Neural cell (in vitro differentiated cells): ENCODE data around the gene INO80C. TPM values are rescaled to one million over a fixed set of nuclear protein-coding genes. Genes with fewer than 3 reads are reported as not detected.

Source experiments
- H2AFZ ChIP-seq: fragments of 200-600, 300-800 bp; sonication (generic), shearing (Covaris generic); 2 replicates; pipeline ENCODE4 v1.6.0; 2014; ENCODE audit warnings: low read depth, mild to moderate bottlenecking, antibody characterized with exemption, low read length, moderate library complexity
- H3F3A ChIP-seq: fragments of 200-600 bp; shearing (Covaris generic); 2 replicates; pipeline ENCODE4 v1.6.1; 2016; ENCODE audit warnings: mild to moderate bottlenecking, moderate library complexity, mixed read lengths, antibody characterized with exemption, low read length; ENCODE audit not compliant: insufficient read depth, poor library complexity, severe bottlenecking
- H3K27ac ChIP-seq: fragments of 200-600, 300-800 bp; sonication (generic), shearing (Covaris generic); 2 replicates; pipeline ENCODE4 v1.5.1; 2014; ENCODE audit warnings: mild to moderate bottlenecking, low read length, moderate library complexity
- H3K27me3 ChIP-seq: fragments of 300-800, 200-600 bp; sonication (generic), shearing (Covaris generic); 2 replicates; pipeline ENCODE4 v1.6.0; 2014; ENCODE audit warnings: mild to moderate bottlenecking, low read depth, low read length, moderate library complexity; ENCODE audit not compliant: insufficient read depth
- H3K36me3 ChIP-seq: fragments of 300-800, 200-600 bp; sonication (generic), shearing (Covaris generic); 2 replicates; pipeline ENCODE4 v1.5.1; 2014; ENCODE audit warnings: mild to moderate bottlenecking, antibody characterized with exemption, low read length, moderate library complexity; ENCODE audit not compliant: insufficient read depth
- H3K4me2 ChIP-seq: fragments of 300-800, 200-600 bp; sonication (generic), shearing (Covaris generic); 2 replicates; pipeline ENCODE4 v1.6.0; 2014; ENCODE audit warnings: mild to moderate bottlenecking, low read length
- H3K4me3 ChIP-seq: fragments of 300-800, 200-600 bp; sonication (generic), shearing (Covaris generic); 2 replicates; pipeline ENCODE4 v1.5.1; 2014; ENCODE audit warnings: mild to moderate bottlenecking, low read length, moderate library complexity
- H3K79me2 ChIP-seq: fragments of 200-600 bp; shearing (Covaris generic); replicated peaks from 2 replicates; pipeline ENCODE4 v1.6.0; 2014; ENCODE audit warnings: mild to moderate bottlenecking, low read length, moderate library complexity; ENCODE audit not compliant: insufficient read depth
- H3K9ac ChIP-seq: fragments of 300-800, 200-600 bp; sonication (generic), shearing (Covaris generic); 2 replicates; pipeline ENCODE4 v1.6.1; 2016; ENCODE audit warnings: mild to moderate bottlenecking, low read length, mixed read lengths
- H3K9me2 ChIP-seq: fragments of 200-600 bp; shearing (Covaris generic); 2 replicates; pipeline ENCODE4 v1.6.1; 2016; ENCODE audit warnings: mild to moderate bottlenecking, low read length, mixed read lengths; ENCODE audit not compliant: insufficient read depth
- H3K9me3 ChIP-seq: fragments of 200-600, 300-800 bp; sonication (generic), shearing (Covaris generic); 2 replicates; pipeline ENCODE4 v1.6.1; 2016; ENCODE audit warnings: mild to moderate bottlenecking, mixed run types, low read length, moderate library complexity, mixed read lengths
- H4K20me1 ChIP-seq: fragments of 200-600 bp; shearing (Covaris generic); 2 replicates; pipeline ENCODE4 v1.6.1; 2016; ENCODE audit warnings: mild to moderate bottlenecking, mixed run types; ENCODE audit not compliant: insufficient read depth
- CTCF ChIP-seq: fragments of 450-650 bp; IDR thresholded peaks from 2 replicates; pipeline ENCODE4 v1.5.1; 2014; ENCODE audit warnings: antibody characterized with exemption, mild to moderate bottlenecking, moderate library complexity; ENCODE audit not compliant: poor library complexity, severe bottlenecking
- EP300 ChIP-seq: fragments of 450-650 bp; conservative IDR thresholded peaks from 2 replicates; pipeline ENCODE4 v1.6.1; 2014; ENCODE audit warnings: antibody characterized with exemption, mild to moderate bottlenecking, moderate library complexity; ENCODE audit not compliant: poor library complexity, severe bottlenecking
- EZH2 ChIP-seq: fragments of 200-600, 300-800 bp; shearing (Covaris generic), sonication (generic); IDR thresholded peaks from 2 replicates; pipeline ENCODE4 v1.6.1; 2014; ENCODE audit warnings: antibody characterized with exemption, low read length, borderline replicate concordance, mild to moderate bottlenecking; ENCODE audit not compliant: insufficient read depth, poor library complexity, severe bottlenecking
- MXI1 ChIP-seq: fragments of 450-650 bp; conservative IDR thresholded peaks from 2 replicates; pipeline ENCODE4 v1.6.1; 2014; ENCODE audit warnings: antibody characterized with exemption, mild to moderate bottlenecking; ENCODE audit not compliant: poor library complexity, severe bottlenecking
- POLR2AphosphoS5 ChIP-seq: IDR thresholded peaks from 2 replicates; pipeline ENCODE4 v1.6.1; 2012
- RAD21 ChIP-seq: fragments of 450-650 bp; conservative IDR thresholded peaks from 2 replicates; pipeline ENCODE4 v1.6.1; 2014; ENCODE audit warnings: antibody characterized with exemption, mild to moderate bottlenecking, moderate library complexity
- REST ChIP-seq: IDR thresholded peaks from 2 replicates; pipeline ENCODE4 v1.6.1; 2012; ENCODE audit warnings: borderline replicate concordance
- SMC3 ChIP-seq: fragments of 450-650 bp; conservative IDR thresholded peaks from 2 replicates; pipeline ENCODE4 v1.6.1; 2014; ENCODE audit warnings: antibody characterized with exemption, mild to moderate bottlenecking, moderate library complexity; ENCODE audit not compliant: poor library complexity
- TAF1 ChIP-seq: IDR thresholded peaks from 2 replicates; pipeline ENCODE4 v1.6.1; 2012; ENCODE audit warnings: low read depth
- polyA plus RNA-seq: library from polyadenylated mRNA; depleted of rRNA; stranded (reverse); fragments of >200 nt; gene quantifications from 2 replicates; pipeline ENCODE4 v1.2.3, GENCODE V29; 2014

The INO80C gene
- polyA plus RNA-seq, 1 donor from 2014 or later: 30.5 TPM

- Histone ChIP-seq H3K4me3 (no peak overlapping the region), H3K9ac (no peak overlapping the region), H3K9me3 (no peaks in the 10 kb centered on the region), H3K27ac (no peak overlapping the region), H3K36me3 (no peaks in the 10 kb centered on the region), H3K27me3 (no peaks in the 10 kb centered on the region), H3F3A (no peaks in the 10 kb centered on the region), H3K4me2 (no peak overlapping the region), H3K9me2 (no peaks in the 10 kb centered on the region), H2AFZ (no peak overlapping the region), H4K20me1 (no peaks in the 10 kb centered on the region), H3K79me2 (peaks cover 12% of the 10 kb centered on the region)
- no peak for TF ChIP-seq RAD21
- no peak for TF ChIP-seq TAF1
- TF ChIP-seq EZH2: no peak
- TF ChIP-seq CTCF: no peak
- no peak for TF ChIP-seq MXI1
- no peak for TF ChIP-seq EP300
- TF ChIP-seq SMC3: no peak
Observed at GRCh38 chr18:35491700-35492077, 6.1 kb downstream of the INO80C start.

GRCh38 chr18:35490894-35491699 is 6.7 kb downstream of the INO80C start:
- Histone ChIP-seq H2AFZ (no peak overlapping the region), H3K27me3 (no peaks in the 10 kb centered on the region), H3F3A (no peaks in the 10 kb centered on the region), H3K79me2 (peaks cover 9% of the 10 kb centered on the region), H3K9ac (no peak overlapping the region), H4K20me1 (no peaks in the 10 kb centered on the region), H3K36me3 (no peaks in the 10 kb centered on the region), H3K9me2 (no peaks in the 10 kb centered on the region), H3K9me3 (no peaks in the 10 kb centered on the region), H3K27ac (no peak overlapping the region), H3K4me3 (no peak overlapping the region), H3K4me2 (no peak overlapping the region)
- TF ChIP-seq POLR2AphosphoS5 (no peak), MXI1 (no peak), REST (no peak), TAF1 (no peak), RAD21 (no peak)
